GM13977 (cell line): ENCODE results near the gene IL17B.

Source experiments
- DNase-seq: peaks from one replicate; pipeline ENCODE4 v3.0.0; 2012; ENCODE audit warnings: low spot score
- in situ Hi-C: fragments of 300-500 bp; cut with MboI; formaldehyde crosslinking; loops from one replicate; pipeline ENCODE4 v1.12.0; 2022; ENCODE audit warnings: low sequenced_read_pairs, low pct_unique_long_range_greater_than_20kb, mixed read lengths, inconsistent platforms; ENCODE audit not compliant: unreplicated experiment
- TF ChIP-seq, protein P1 (sequence below): IDR thresholded peaks from 2 replicates; pipeline ENCODE4 v1.5.1; 2012; ENCODE audit warnings: mild to moderate bottlenecking, control low read depth; ENCODE audit not compliant: insufficient read depth; ENCODE audit errors: extremely low read depth, missing control alignments

The IL17B gene

DNA sequence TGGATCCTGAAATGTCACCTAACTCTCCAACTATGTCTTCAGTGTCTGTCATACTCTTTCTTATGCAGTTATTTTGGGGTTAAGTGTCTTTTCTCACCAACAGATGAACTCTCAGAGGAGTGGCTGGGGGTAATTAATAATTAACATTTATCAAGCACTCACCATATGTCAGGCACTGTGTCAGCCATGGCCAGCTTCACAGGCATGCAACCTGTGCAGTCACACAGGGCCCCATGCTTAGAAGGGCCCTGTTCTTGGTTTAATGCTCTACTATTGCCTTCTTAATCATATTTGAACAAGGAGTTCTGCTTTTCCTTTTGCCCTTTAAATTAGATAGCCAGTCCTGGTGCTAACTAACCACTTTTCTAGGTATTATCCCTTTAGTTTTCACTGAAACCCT is 37.2 kb downstream of the IL17B start:
- in situ Hi-C loops: no loop called here
- TF ChIP-seq, protein P1, sequence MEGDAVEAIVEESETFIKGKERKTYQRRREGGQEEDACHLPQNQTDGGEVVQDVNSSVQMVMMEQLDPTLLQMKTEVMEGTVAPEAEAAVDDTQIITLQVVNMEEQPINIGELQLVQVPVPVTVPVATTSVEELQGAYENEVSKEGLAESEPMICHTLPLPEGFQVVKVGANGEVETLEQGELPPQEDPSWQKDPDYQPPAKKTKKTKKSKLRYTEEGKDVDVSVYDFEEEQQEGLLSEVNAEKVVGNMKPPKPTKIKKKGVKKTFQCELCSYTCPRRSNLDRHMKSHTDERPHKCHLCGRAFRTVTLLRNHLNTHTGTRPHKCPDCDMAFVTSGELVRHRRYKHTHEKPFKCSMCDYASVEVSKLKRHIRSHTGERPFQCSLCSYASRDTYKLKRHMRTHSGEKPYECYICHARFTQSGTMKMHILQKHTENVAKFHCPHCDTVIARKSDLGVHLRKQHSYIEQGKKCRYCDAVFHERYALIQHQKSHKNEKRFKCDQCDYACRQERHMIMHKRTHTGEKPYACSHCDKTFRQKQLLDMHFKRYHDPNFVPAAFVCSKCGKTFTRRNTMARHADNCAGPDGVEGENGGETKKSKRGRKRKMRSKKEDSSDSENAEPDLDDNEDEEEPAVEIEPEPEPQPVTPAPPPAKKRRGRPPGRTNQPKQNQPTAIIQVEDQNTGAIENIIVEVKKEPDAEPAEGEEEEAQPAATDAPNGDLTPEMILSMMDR: no peak
- no peak for DNase-seq

DNA sequence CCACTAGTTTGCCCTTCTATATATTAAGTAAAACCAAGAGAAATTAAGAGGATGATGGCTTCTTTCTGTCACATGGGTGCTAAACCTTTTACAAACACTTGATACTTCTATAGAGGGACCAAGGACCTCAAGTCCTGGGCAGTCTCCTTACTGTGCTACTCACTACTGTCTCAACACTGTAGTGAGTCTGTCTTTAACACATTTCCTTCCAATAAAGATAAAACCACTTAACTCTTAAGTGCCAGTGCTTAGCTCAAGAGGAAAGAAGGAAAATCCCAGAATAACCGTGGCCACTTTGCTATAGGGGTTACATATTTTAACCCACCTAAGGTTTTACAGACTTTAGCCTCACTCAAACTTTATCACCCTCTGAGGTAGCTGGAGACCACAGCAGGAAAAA is 38.2 kb downstream of the IL17B start:
- TF ChIP-seq, protein P1: no peak
- in situ Hi-C loops: no loop called here
- no peak for DNase-seq

- in situ Hi-C loops: no loop called here
- no peak for DNase-seq
- TF ChIP-seq, protein P1: no peak
Observed at GRCh38 chr5:149338364-149338763, 40.7 kb downstream of the IL17B start.

DNA sequence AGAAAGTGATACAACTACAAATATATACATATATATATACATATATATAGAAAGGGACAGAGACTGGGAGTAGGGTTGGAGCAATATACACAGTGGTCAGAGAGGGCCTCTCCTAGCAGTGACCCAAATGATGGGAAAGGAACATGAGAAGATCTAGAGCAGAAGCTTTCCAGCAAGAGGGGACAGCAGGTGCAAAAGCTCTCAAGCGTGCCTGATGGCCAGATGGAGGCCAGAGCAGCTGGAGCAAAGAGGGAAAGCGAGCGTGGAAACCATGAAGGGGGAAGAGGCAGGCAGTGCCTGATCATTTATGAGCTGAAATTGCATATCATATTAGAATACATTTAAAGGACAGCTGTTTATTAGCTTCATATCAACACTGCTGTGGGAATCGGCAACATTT is 41.4 kb downstream of the IL17B start:
- in situ Hi-C loops: no loop called here
- TF ChIP-seq, protein P1: no peak

GRCh38 chr5:149333711-149334443 is 45.2 kb downstream of the IL17B start:
- DNase-seq: no peak
- in situ Hi-C loops: no loop called here
- TF ChIP-seq, protein P1: no peak

More for the DNA sequence above, 41.4 kb downstream of the IL17B start:
- no peak for DNase-seq

DNA sequence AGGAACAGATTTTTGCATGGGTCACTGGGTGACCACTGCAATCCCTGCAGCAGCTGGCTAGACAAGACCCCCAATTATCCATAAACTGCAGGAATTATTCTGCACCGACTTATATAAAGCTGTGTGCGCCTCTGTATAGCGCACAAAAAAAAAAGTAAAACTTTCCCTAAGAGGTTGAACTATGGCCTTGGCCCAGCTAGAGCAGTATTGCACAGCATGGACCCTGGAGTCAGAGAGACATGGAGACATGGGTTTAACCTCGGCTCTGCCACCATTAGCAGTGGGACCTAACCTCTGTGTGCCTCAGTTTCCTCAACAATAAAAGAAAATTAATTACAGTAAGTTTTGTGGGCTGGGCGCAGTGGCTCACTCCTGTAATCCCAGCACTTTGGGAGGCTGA is 50.9 kb downstream of the IL17B start:
- TF ChIP-seq, protein P1: no peak
- in situ Hi-C loops: no loop called here

More for the DNA sequence above, 50.9 kb downstream of the IL17B start:
- no peak for DNase-seq
